Measurements from ENCODE around the gene PIP4P1.

The PIP4P1 gene

GRCh38 chr14:20441461-20441860 is 19.8 kb downstream of the PIP4P1 start:
- no peak for DNase-seq
- TF ChIP-seq CTCF (IDR thresholded peaks at IDR 0.05; ENCODE audit: low read depth, low read length, missing control alignments): no peak
- peaks cover 14% of the 10 kb centered on the region for H3K36me3 ChIP-seq (replicated peaks)
- no peaks in the 10 kb centered on the region for H3K27me3 ChIP-seq (replicated peaks)
- in situ Hi-C loops (cut with HindIII; ENCODE audit: low pct_ligation_motif_present, low sequenced_read_pairs): no loop called here
- no peak overlapping the region for H3K4me3 ChIP-seq (ENCODE audit: low read depth, low read length)
- H3K27ac ChIP-seq: no peak overlapping the region

- in situ Hi-C loops (cut with HindIII; ENCODE audit: low pct_ligation_motif_present, low sequenced_read_pairs): no loop called here
- no peak overlapping the region for H3K27ac ChIP-seq
- no peaks in the 10 kb centered on the region for H3K27me3 ChIP-seq (replicated peaks)
- DNase-seq: peak; percentile 6
- H3K36me3 ChIP-seq (replicated peaks): peaks cover 8% of the 10 kb centered on the region
- TF ChIP-seq CTCF (IDR thresholded peaks at IDR 0.05; ENCODE audit: low read depth, low read length, missing control alignments): no peak
- no peak overlapping the region for H3K4me3 ChIP-seq (ENCODE audit: low read depth, low read length)
Measured at GRCh38 chr14:20440882-20441281, 20.4 kb downstream of the PIP4P1 start.

GRCh38 chr14:20440465-20440864 is 20.8 kb downstream of the PIP4P1 start:
- H3K4me3 ChIP-seq (ENCODE audit: low read depth, low read length): no peak overlapping the region
- H3K27me3 ChIP-seq (replicated peaks): no peaks in the 10 kb centered on the region
- in situ Hi-C loops (cut with HindIII; ENCODE audit: low pct_ligation_motif_present, low sequenced_read_pairs): no loop called here
- no peak for TF ChIP-seq CTCF (IDR thresholded peaks at IDR 0.05; ENCODE audit: low read depth, low read length, missing control alignments)
- no peak for DNase-seq
- H3K27ac ChIP-seq: no peak overlapping the region
- H3K36me3 ChIP-seq (replicated peaks): peaks cover 4% of the 10 kb centered on the region

GRCh38 chr14:20438664-20439063 is 22.6 kb downstream of the PIP4P1 start:
- no peak overlapping the region for H3K27ac ChIP-seq
- no peak overlapping the region for H3K4me3 ChIP-seq (ENCODE audit: low read depth, low read length)
- H3K36me3 ChIP-seq (replicated peaks): no peaks in the 10 kb centered on the region
- DNase-seq: no peak
- TF ChIP-seq CTCF (IDR thresholded peaks at IDR 0.05; ENCODE audit: low read depth, low read length, missing control alignments): no peak
- in situ Hi-C loops (cut with HindIII; ENCODE audit: low pct_ligation_motif_present, low sequenced_read_pairs): no loop called here
- no peaks in the 10 kb centered on the region for H3K27me3 ChIP-seq (replicated peaks)

- in situ Hi-C loops (cut with HindIII; ENCODE audit: low pct_ligation_motif_present, low sequenced_read_pairs): no loop called here
- no peak overlapping the region for H3K27ac ChIP-seq
- TF ChIP-seq CTCF (IDR thresholded peaks at IDR 0.05; ENCODE audit: low read depth, low read length, missing control alignments): no peak
- H3K27me3 ChIP-seq (replicated peaks): no peaks in the 10 kb centered on the region
- DNase-seq: peak; percentile 82
- H3K36me3 ChIP-seq (replicated peaks): no peaks in the 10 kb centered on the region
- no peak overlapping the region for H3K4me3 ChIP-seq (ENCODE audit: low read depth, low read length)
Measured at GRCh38 chr14:20436363-20436755, 24.9 kb downstream of the PIP4P1 start.

- Histone ChIP-seq H3K4me3 (ENCODE audit: low read depth, low read length) (peak within 1 kb of the TSS; percentile 39), H3K36me3 (replicated peaks) (no peaks in the 10 kb centered on the region), H3K27ac (no peak within 1 kb of the TSS), H3K27me3 (replicated peaks) (no peaks in the 10 kb centered on the region)
- in situ Hi-C loops (cut with HindIII; ENCODE audit: low pct_ligation_motif_present, low sequenced_read_pairs): no loop called here
- no peak for DNase-seq
- TF ChIP-seq CTCF (IDR thresholded peaks at IDR 0.05; ENCODE audit: low read depth, low read length, missing control alignments): no peak
Measured at GRCh38 chr14:20435582-20436362, 25.5 kb downstream of the PIP4P1 start, which contains the start of gene KLHL33. KLHL33 (minus strand) TSS chr14:20436166; CDS start chr14:20435811, 355 bp downstream.

Measured in brain microvascular endothelial cell (primary cell).